ENCODE results near the gene KHDC3L. TPM values are rescaled to one million over a fixed set of nuclear protein-coding genes. Genes with fewer than 3 reads are reported as not detected.

The KHDC3L gene
- total and polyA plus RNA-seq, 2 experiments from 2014 or later: not detected

- WGBS (ENCODE audit: low lambda C conversion rate, missing lambda C conversion rate): 41% methylated on average over 2 of the region's 2 CpGs
- Histone ChIP-seq H3K4me1 (ENCODE audit: insufficient read depth) (no peaks in the 10 kb centered on the region), H3K36me3 (replicated peaks; ENCODE audit: insufficient read depth, low read depth) (no peaks in the 10 kb centered on the region), H3K9me2 (replicated peaks; ENCODE audit: insufficient read depth) (no peaks in the 10 kb centered on the region), H3K27ac (no peak overlapping the region), H3K27me3 (no peaks in the 10 kb centered on the region), H3K4me3 (no peak overlapping the region), H3K79me2 (no peaks in the 10 kb centered on the region), H2AFZ (no peak overlapping the region), H3K9me3 (ENCODE audit: low read depth) (no peaks in the 10 kb centered on the region), H3K4me2 (no peak overlapping the region), H4K20me1 (ENCODE audit: insufficient read depth, poor library complexity, severe bottlenecking) (no peaks in the 10 kb centered on the region)
- DNase-seq (ENCODE audit: low spot score): no peak
- no peak for TF ChIP-seq EZH2phosphoT487 (IDR thresholded peaks at IDR 0.05; ENCODE audit: low read depth, severe bottlenecking, unreplicated experiment)
- no peak for TF ChIP-seq EZH2 (IDR thresholded peaks at IDR 0.05; ENCODE audit: borderline replicate concordance)
- no peak for TF ChIP-seq CTCF (IDR thresholded peaks at IDR 0.05; ENCODE audit: poor library complexity)
Measured at GRCh38 chr6:73340048-73340447, 22.4 kb upstream of the KHDC3L start.

GRCh38 chr6:73341335-73341734 lies 21.1 kb upstream of the KHDC3L start:
- Histone ChIP-seq H3K4me3 (no peak overlapping the region), H3K27me3 (no peaks in the 10 kb centered on the region), H3K4me2 (no peak overlapping the region), H3K36me3 (replicated peaks; ENCODE audit: insufficient read depth, low read depth) (no peaks in the 10 kb centered on the region), H2AFZ (no peak overlapping the region), H3K9me2 (replicated peaks; ENCODE audit: insufficient read depth) (no peaks in the 10 kb centered on the region), H3K79me2 (no peaks in the 10 kb centered on the region), H3K9me3 (ENCODE audit: low read depth) (no peaks in the 10 kb centered on the region), H4K20me1 (ENCODE audit: insufficient read depth, poor library complexity, severe bottlenecking) (no peaks in the 10 kb centered on the region), H3K27ac (no peak overlapping the region), H3K4me1 (ENCODE audit: insufficient read depth) (no peaks in the 10 kb centered on the region)
- DNase-seq (ENCODE audit: low spot score): no peak
- 90% methylated on average over 1 of the region's 1 CpG for WGBS (ENCODE audit: low lambda C conversion rate, missing lambda C conversion rate)
- TF ChIP-seq CTCF (IDR thresholded peaks at IDR 0.05; ENCODE audit: poor library complexity) (no peak), EZH2phosphoT487 (IDR thresholded peaks at IDR 0.05; ENCODE audit: low read depth, severe bottlenecking, unreplicated experiment) (no peak), EZH2 (IDR thresholded peaks at IDR 0.05; ENCODE audit: borderline replicate concordance) (no peak)

GRCh38 chr6:73342174-73342573 lies 20.3 kb upstream of the KHDC3L start:
- TF ChIP-seq EZH2phosphoT487 (IDR thresholded peaks at IDR 0.05; ENCODE audit: low read depth, severe bottlenecking, unreplicated experiment): no peak
- no peak for TF ChIP-seq CTCF (IDR thresholded peaks at IDR 0.05; ENCODE audit: poor library complexity)
- TF ChIP-seq EZH2 (IDR thresholded peaks at IDR 0.05; ENCODE audit: borderline replicate concordance): no peak

GRCh38 chr6:73343164-73343563 lies 19.3 kb upstream of the KHDC3L start:
- no peak overlapping the region for H3K27ac ChIP-seq
- no peak overlapping the region for H3K4me2 ChIP-seq
- H4K20me1 ChIP-seq (ENCODE audit: insufficient read depth, poor library complexity, severe bottlenecking): no peaks in the 10 kb centered on the region
- H3K4me1 ChIP-seq (ENCODE audit: insufficient read depth): no peaks in the 10 kb centered on the region
- H3K9me3 ChIP-seq (ENCODE audit: low read depth): no peaks in the 10 kb centered on the region
- H2AFZ ChIP-seq: no peak overlapping the region
- TF ChIP-seq EZH2phosphoT487 (IDR thresholded peaks at IDR 0.05; ENCODE audit: low read depth, severe bottlenecking, unreplicated experiment) (no peak), CTCF (IDR thresholded peaks at IDR 0.05; ENCODE audit: poor library complexity) (no peak), EZH2 (IDR thresholded peaks at IDR 0.05; ENCODE audit: borderline replicate concordance) (no peak)
- no peaks in the 10 kb centered on the region for H3K79me2 ChIP-seq
- DNase-seq (ENCODE audit: low spot score): no peak
- no peak overlapping the region for H3K4me3 ChIP-seq
- no peaks in the 10 kb centered on the region for H3K36me3 ChIP-seq (replicated peaks; ENCODE audit: insufficient read depth, low read depth)
- no peaks in the 10 kb centered on the region for H3K9me2 ChIP-seq (replicated peaks; ENCODE audit: insufficient read depth)
- no peaks in the 10 kb centered on the region for H3K27me3 ChIP-seq

More at GRCh38 chr6:73342174-73342573, 20.3 kb upstream of the KHDC3L start:
- no peaks in the 10 kb centered on the region for H3K4me1 ChIP-seq (ENCODE audit: insufficient read depth)
- H3K36me3 ChIP-seq (replicated peaks; ENCODE audit: insufficient read depth, low read depth): no peaks in the 10 kb centered on the region
- H4K20me1 ChIP-seq (ENCODE audit: insufficient read depth, poor library complexity, severe bottlenecking): no peaks in the 10 kb centered on the region
- H3K9me3 ChIP-seq (ENCODE audit: low read depth): no peaks in the 10 kb centered on the region
- H3K4me2 ChIP-seq: no peak overlapping the region
- WGBS (ENCODE audit: low lambda C conversion rate, missing lambda C conversion rate): 88% methylated on average over 2 of the region's 5 CpGs
- DNase-seq (ENCODE audit: low spot score): no peak
- H3K27ac ChIP-seq: no peak overlapping the region
- H2AFZ ChIP-seq: no peak overlapping the region
- no peaks in the 10 kb centered on the region for H3K27me3 ChIP-seq
- H3K4me3 ChIP-seq: no peak overlapping the region
- no peaks in the 10 kb centered on the region for H3K79me2 ChIP-seq
- no peaks in the 10 kb centered on the region for H3K9me2 ChIP-seq (replicated peaks; ENCODE audit: insufficient read depth)
